22Rv1 (cell line): Measurements from ENCODE around the gene FBXW7.

Source experiments
- H3K27ac ChIP-seq: fragments of 450-650 bp; 2 replicates; pipeline ENCODE4 v1.5.1; 2017
- ZFX ChIP-seq: fragments of 450-650 bp; IDR thresholded peaks from 2 replicates; pipeline ENCODE4 v1.6.1; 2017; ENCODE audit warnings: antibody characterized with exemption, borderline replicate concordance
- TF ChIP-seq, protein P1 (sequence below): fragments of 450-650 bp; IDR thresholded peaks from 2 replicates; pipeline ENCODE4 v1.5.1; 2017; ENCODE audit warnings: mild to moderate bottlenecking

Gene FBXW7

GRCh38 chr4:152399246-152399645, 136.6 kb downstream of the FBXW7 start:
- TF ChIP-seq, protein P1, sequence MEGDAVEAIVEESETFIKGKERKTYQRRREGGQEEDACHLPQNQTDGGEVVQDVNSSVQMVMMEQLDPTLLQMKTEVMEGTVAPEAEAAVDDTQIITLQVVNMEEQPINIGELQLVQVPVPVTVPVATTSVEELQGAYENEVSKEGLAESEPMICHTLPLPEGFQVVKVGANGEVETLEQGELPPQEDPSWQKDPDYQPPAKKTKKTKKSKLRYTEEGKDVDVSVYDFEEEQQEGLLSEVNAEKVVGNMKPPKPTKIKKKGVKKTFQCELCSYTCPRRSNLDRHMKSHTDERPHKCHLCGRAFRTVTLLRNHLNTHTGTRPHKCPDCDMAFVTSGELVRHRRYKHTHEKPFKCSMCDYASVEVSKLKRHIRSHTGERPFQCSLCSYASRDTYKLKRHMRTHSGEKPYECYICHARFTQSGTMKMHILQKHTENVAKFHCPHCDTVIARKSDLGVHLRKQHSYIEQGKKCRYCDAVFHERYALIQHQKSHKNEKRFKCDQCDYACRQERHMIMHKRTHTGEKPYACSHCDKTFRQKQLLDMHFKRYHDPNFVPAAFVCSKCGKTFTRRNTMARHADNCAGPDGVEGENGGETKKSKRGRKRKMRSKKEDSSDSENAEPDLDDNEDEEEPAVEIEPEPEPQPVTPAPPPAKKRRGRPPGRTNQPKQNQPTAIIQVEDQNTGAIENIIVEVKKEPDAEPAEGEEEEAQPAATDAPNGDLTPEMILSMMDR, result no peak
- no peak for TF ChIP-seq ZFX
- no peak overlapping the region for H3K27ac ChIP-seq

DNA sequence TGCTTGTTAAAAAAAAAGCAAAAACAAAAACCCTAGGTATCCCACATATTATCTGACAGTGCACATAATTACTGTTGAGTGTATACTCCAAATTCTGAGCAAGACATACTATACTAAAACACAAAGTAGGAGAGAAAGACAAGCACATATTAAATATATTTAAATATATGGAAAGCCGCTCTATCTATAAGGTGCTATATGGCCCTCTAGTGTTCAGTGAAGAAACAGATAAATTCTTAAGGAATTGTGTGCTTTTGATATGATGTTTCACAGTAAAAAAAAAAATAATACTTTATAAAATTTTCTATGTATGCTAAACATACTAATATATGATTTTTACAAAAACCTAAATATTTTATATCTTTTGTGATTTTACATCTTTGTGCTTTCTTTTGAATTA, 137.8 kb downstream of the FBXW7 start:
- TF ChIP-seq, protein P1, result peak; percentile 74
- no peak for TF ChIP-seq ZFX
- no peak overlapping the region for H3K27ac ChIP-seq

DNA sequence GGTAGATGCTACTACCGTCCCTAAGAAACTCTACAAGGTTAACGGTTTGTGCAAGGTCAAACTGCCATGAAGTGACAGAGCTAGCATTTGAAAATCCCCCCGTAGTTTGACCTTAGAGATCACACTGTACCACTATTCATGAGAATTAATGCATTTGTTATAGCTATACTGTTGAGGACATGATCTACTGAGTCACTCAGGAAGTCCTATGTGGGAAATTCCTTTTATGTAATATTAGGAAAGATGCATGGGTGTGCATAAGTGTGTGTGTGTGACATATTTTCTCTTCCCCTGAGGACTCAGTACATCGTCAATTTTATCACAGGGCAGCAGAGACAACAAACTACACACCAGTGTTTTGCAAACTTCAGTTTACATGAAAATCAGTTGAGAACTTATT, 141.1 kb downstream of the FBXW7 start:
- H3K27ac ChIP-seq, result no peak overlapping the region
- TF ChIP-seq ZFX, result no peak
- TF ChIP-seq, protein P1, result no peak

DNA sequence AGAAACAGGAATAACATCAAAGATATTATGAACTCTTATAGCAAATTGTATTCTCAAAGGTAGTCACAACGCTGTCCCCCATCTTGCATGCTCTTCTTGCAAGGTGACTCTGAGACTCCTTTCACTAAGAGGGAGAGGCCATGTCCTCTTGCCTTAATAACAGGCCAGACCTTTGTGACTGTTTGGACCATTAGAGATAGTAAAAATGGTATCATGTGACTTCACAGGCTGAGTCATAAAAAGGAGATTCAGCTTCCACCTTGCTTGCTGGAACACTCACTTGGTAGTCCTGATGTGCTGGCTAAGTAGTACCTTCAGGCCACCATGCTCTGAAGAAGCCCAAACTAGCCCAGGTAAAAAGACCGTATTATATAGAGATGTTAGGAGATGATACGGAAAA, 143.8 kb downstream of the FBXW7 start:
- no peak overlapping the region for H3K27ac ChIP-seq
- TF ChIP-seq ZFX, result no peak
- TF ChIP-seq, protein P1, result no peak

- TF ChIP-seq, protein P1, result no peak
- TF ChIP-seq ZFX, result no peak
- no peak overlapping the region for H3K27ac ChIP-seq
Measured at GRCh38 chr4:152390216-152390615, 145.7 kb downstream of the FBXW7 start.

GRCh38 chr4:152389359-152389758, 146.5 kb downstream of the FBXW7 start:
- H3K27ac ChIP-seq, result no peak overlapping the region
- TF ChIP-seq ZFX, result no peak
- TF ChIP-seq, protein P1, result no peak

DNA sequence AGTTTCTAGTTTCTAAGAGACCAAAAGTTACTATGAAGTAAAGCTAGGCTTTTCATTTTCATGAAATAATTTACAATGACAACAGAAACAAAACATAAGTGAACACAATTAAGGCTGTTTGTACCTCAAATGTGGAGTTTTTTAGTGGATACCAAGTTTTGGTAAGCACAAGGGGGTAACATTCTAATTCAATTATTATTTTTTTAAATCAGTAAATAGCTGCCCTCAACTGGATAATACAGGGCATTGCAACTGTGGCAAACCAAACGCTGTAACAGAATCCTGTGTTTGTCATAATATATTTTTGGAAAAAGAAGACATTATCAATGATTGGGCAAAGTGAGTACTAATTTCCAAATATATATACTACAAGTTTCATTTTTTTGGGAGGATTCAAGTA, 150.3 kb downstream of the FBXW7 start:
- TF ChIP-seq, protein P1, result peak; percentile 78
- TF ChIP-seq ZFX, result no peak
- H3K27ac ChIP-seq, result no peak overlapping the region
